Measurements from ENCODE around the gene DPYD. TPM values are rescaled to one million over a fixed set of nuclear protein-coding genes. Genes with fewer than 3 reads are reported as not detected.
A peak's percentile ranks its signal among the peaks of the same experiment; 100 is the strongest.

The DPYD gene
- total and polyA plus RNA-seq, 8 donors: 2.7 to 24.5 (median 9.4) TPM

GRCh38 chr1:97139512-97139911 lies 781.3 kb downstream of the DPYD start:
- H3K9me3 ChIP-seq: no peaks in the 10 kb centered on the region
- no peaks in the 10 kb centered on the region for H3K36me3 ChIP-seq
- intact Hi-C loops (cut with DNase I): no loop called here
- H3K27me3 ChIP-seq: no peaks in the 10 kb centered on the region
- no peak for ATAC-seq
- no peak for DNase-seq
- no peak for FAIRE-seq
- TF ChIP-seq CTCF (IDR thresholded peaks at IDR 0.05): no peak
- H3K4me1 ChIP-seq: peaks cover 0 to 7% (median 0%) of the 10 kb centered on the region in 3 donors
- H3K4me3 ChIP-seq: no peak overlapping the region
- no peak overlapping the region for H3K27ac ChIP-seq
- WGBS, 2 donors: 76 to 83% methylated on average over 2 of the region's 2 CpGs

GRCh38 chr1:97138515-97139032 lies 782.3 kb downstream of the DPYD start:
- DNase-seq: no peak
- 10 to 15% methylated on average over 4 of the region's 4 CpGs for WGBS, 2 donors
- intact Hi-C loops (cut with DNase I): no loop called here
- Histone ChIP-seq H3K27ac (no peak overlapping the region), H3K36me3 (no peaks in the 10 kb centered on the region), H3K4me3 (peak overlapping the region in 2 of 4 donors; percentile 4 to 19), H3K27me3 (no peaks in the 10 kb centered on the region), H3K4me1 (peaks cover 0 to 7% (median 0%) of the 10 kb centered on the region in 3 donors), H3K9me3 (no peaks in the 10 kb centered on the region)
- peak; percentile 54 to 78 (median 76) for ATAC-seq
- TF ChIP-seq CTCF (IDR thresholded peaks at IDR 0.05): no peak
- no peak for FAIRE-seq

- ATAC-seq: peak; percentile 98 to 99 (median 98)
- Histone ChIP-seq H3K27ac (no peak overlapping the region), H3K27me3 (no peaks in the 10 kb centered on the region), H3K9me3 (no peaks in the 10 kb centered on the region), H3K4me1 (peaks cover 0 to 7% (median 0%) of the 10 kb centered on the region in 3 donors), H3K4me3 (peak overlapping the region in 2 of 4 donors; percentile 4 to 19), H3K36me3 (no peaks in the 10 kb centered on the region)
- FAIRE-seq: no peak
- intact Hi-C loops (cut with DNase I): no loop called here
- DNase-seq: peak in 3 of 6 donors; percentile 38 to 56 (median 45)
- 26 to 33% methylated on average over 5 of the region's 5 CpGs for WGBS, 2 donors
- peak; percentile 32 to 65 (median 46) for TF ChIP-seq CTCF (IDR thresholded peaks at IDR 0.05)
These were observed 782.8 kb downstream of the DPYD start for GRCh38 chr1:97137862-97138514.

GRCh38 chr1:97136996-97137395 lies 783.8 kb downstream of the DPYD start:
- Histone ChIP-seq H3K27me3 (no peaks in the 10 kb centered on the region), H3K4me1 (peaks cover 0 to 7% (median 0%) of the 10 kb centered on the region in 3 donors), H3K27ac (no peak overlapping the region), H3K9me3 (no peaks in the 10 kb centered on the region), H3K36me3 (no peaks in the 10 kb centered on the region), H3K4me3 (no peak overlapping the region)
- ATAC-seq (no peak), FAIRE-seq (no peak), DNase-seq (no peak)
- intact Hi-C loops (cut with DNase I): no loop called here
- TF ChIP-seq CTCF (IDR thresholded peaks at IDR 0.05): no peak
- WGBS, 2 donors: 88 to 90% methylated on average over 5 of the region's 5 CpGs

- ATAC-seq (no peak), DNase-seq (no peak), FAIRE-seq (no peak)
- WGBS, 2 donors: 84 to 89% methylated on average over 4 of the region's 4 CpGs
- no peaks in the 10 kb centered on the region for H3K27me3 ChIP-seq
- peaks cover 0 to 7% (median 0%) of the 10 kb centered on the region in 3 donors for H3K4me1 ChIP-seq
- TF ChIP-seq CTCF (IDR thresholded peaks at IDR 0.05): no peak
- H3K27ac ChIP-seq: no peak overlapping the region
- no peaks in the 10 kb centered on the region for H3K9me3 ChIP-seq
- no peak overlapping the region for H3K4me3 ChIP-seq
- intact Hi-C loops (cut with DNase I): no loop called here
- H3K36me3 ChIP-seq: no peaks in the 10 kb centered on the region
These were observed 784.9 kb downstream of the DPYD start for GRCh38 chr1:97135972-97136371.

Data from pancreas (tissue), 10 donors.